CD4-positive, alpha-beta T cell treated with Interleukin-15 for 4 hours (primary cell): Measurements from ENCODE around the gene NSUN6.

Experiments
- DNase-seq: peaks from one replicate; pipeline ENCODE4 v3.0.0-alpha.2; 2020; ENCODE audit warnings: low spot score

Gene NSUN6

DNA sequence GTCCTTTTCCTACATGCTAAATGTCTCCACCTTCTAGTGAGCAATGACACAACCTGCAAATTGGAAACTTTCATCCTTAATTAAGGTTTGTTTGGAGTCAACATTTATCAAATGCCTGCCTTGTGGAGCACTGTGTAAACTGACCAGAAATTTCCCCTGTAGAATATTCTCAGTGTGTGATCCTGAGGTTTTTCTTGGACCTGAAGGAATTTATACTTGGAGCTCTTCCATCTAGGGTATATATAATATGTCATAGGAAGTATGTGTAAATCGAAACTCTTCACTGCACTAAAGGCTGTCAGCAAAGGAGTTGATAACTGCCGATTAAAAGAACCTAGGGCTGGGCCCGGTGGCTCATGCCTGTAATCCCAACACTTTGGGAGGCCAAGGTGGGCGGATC is 152.4 kb downstream of the NSUN6 start:
- DNase-seq = no peak

DNA sequence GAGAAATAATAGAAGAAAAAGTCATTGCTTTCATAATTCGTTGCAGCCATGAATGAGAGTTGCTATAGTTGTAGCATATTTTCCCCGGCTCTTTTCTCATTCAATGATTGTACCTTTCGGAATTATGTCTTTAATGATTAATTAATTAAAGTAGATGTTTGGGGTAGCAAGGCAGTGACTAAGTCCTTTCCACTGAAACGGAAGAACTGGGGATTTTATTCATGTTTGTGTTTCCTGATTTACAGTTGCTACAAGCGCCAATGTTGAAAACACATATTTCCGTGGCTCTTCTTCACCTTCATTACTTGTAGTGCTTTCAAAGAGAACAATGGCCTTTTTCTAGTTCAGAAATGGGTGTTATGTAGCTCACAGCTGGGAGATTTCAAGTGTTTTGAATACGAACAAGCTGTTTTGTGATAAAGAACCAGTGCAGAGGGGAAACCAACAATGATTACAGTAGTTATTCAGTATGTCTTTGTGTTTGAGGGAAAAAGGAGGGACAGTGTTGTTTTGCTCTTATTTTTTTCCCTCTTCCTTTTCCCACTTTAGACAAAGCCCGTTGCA is 153.5 kb downstream of the NSUN6 start:
- DNase-seq = no peak
